Neural progenitor cell (in vitro differentiated cells): ENCODE data around the gene EFCAB6.

Source experiments
- CTCF ChIP-seq: fragments of 200-600 bp; sonication (generic); IDR thresholded peaks from 2 replicates; pipeline ENCODE4 v1.5.1; 2017; ENCODE audit warnings: antibody characterized with exemption, mild to moderate bottlenecking
- EZH2 ChIP-seq: fragments of 200-600 bp; sonication (generic); IDR thresholded peaks from 2 replicates; pipeline ENCODE4 v1.6.1; 2017; ENCODE audit warnings: antibody characterized with exemption, mild to moderate bottlenecking, moderate library complexity

DNA sequence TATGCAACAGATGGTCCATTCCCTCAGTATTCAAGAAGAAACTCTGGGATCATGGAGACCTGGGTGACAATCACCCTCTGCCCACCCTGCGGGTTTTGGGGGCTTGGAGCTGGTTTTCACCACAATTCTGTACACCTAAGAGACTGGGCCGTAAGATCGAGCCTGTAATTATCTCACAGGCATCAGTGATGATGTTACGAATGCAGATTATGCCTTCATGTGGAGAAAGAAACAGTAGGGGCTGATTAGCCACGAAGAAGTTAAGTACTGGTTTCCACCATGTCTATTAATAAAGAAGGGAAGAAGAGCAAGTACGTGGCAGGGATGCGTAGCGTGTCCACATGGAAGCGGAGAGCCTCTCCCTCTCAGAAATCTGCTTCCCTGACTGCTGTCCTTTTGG lies 5.3 kb upstream of the EFCAB6 start:
- TF ChIP-seq CTCF (no peak), EZH2 (no peak)
